ENCODE data around the gene EXOC3L2. TPM values are rescaled to one million over a fixed set of nuclear protein-coding genes. Genes with fewer than 3 reads are reported as not detected.

EXOC3L2 gene
- total RNA-seq = 0.13 TPM in 1 of 2 replicates, not detected in the other

GRCh38 chr19:45245334-45245787 is at the start of gene EXOC3L2:
Gene EXOC3L2, minus strand, starts transcription at chr19:45245407. Its CDS starts 6,362 bp downstream, at chr19:45239045.

GRCh38 chr19:45250832-45251451 is 5.7 kb upstream of the EXOC3L2 start, which contains the start of gene MARK4:
Gene MARK4, plus strand, starts transcription at chr19:45251271. Its CDS starts 318 bp downstream, at chr19:45251589.

GRCh38 chr19:45178262-45179071 is 66.7 kb downstream of the EXOC3L2 start, which contains the start of gene BLOC1S3:
Gene BLOC1S3, plus strand, starts transcription at chr19:45178784. Its CDS starts 513 bp downstream, at chr19:45179297.

GRCh38 chr19:45177817-45178261 is 67.4 kb downstream of the EXOC3L2 start, which contains the start of gene TRAPPC6A:
Gene TRAPPC6A, minus strand, starts transcription at chr19:45178237. Its CDS starts 19 bp downstream, at chr19:45178218.

Other genes starting within 250 kb of the EXOC3L2 start
- gene RELB, start 243.9 kb downstream of the EXOC3L2 start, total RNA-seq = 20.0 and 35.9 TPM in 2 replicates
- 16.6 and 28.5 TPM in 2 replicates for gene CLASRP, start 206.4 kb downstream of the EXOC3L2 start, total RNA-seq
- 1.5 and 1.9 TPM in 2 replicates for gene ZNF296, start 168.9 kb downstream of the EXOC3L2 start, total RNA-seq
- gene GEMIN7, start 166.1 kb downstream of the EXOC3L2 start, total RNA-seq = 38.0 and 53.8 TPM in 2 replicates
- 46.3 and 64.8 TPM in 2 replicates for gene PPP1R37, start 152.2 kb downstream of the EXOC3L2 start, total RNA-seq
- gene NKPD1, start 84.4 kb downstream of the EXOC3L2 start, total RNA-seq = under 0.01 and 0.25 TPM in 2 replicates
- gene TRAPPC6A, start 67.2 kb downstream of the EXOC3L2 start, total RNA-seq = 7.8 and 52.2 TPM in 2 replicates
- gene BLOC1S3, start 66.6 kb downstream of the EXOC3L2 start, total RNA-seq = 6.5 and 8.5 TPM in 2 replicates
- gene MARK4, start 5.9 kb upstream of the EXOC3L2 start, total RNA-seq = 10.8 and 41.7 TPM in 2 replicates
- gene CKM, start 77.5 kb upstream of the EXOC3L2 start, total RNA-seq = not detected in 2 replicates
- 1.3 and 2.2 TPM in 2 replicates for gene KLC3, start 95.3 kb upstream of the EXOC3L2 start, total RNA-seq
- gene ERCC2, start 125.2 kb upstream of the EXOC3L2 start, total RNA-seq = 34.6 and 46.6 TPM in 2 replicates
- 23.8 and 31.1 TPM in 2 replicates for gene PPP1R13L, start 159.7 kb upstream of the EXOC3L2 start, total RNA-seq
- gene POLR1G, start 161.2 kb upstream of the EXOC3L2 start, total RNA-seq = 6.0 and 24.6 TPM in 2 replicates
- gene ERCC1, start 178.5 kb upstream of the EXOC3L2 start, total RNA-seq = 97.6 and 131 TPM in 2 replicates
- gene FOSB, start 222.6 kb upstream of the EXOC3L2 start, total RNA-seq = 15.2 and 20.0 TPM in 2 replicates